Nasal cavity respiratory epithelium epithelial cell of viscerocranial mucosa (primary cell): ENCODE results near the gene CCR6. TPM values are rescaled to one million over a fixed set of nuclear protein-coding genes. Genes with fewer than 3 reads are reported as not detected.

ENCODE experiments used
- total RNA-seq: library from RNA; depleted of rRNA; stranded (reverse); fragments of >200 nt; gene quantifications from 2 replicates; pipeline ENCODE4 v1.2.3, GENCODE V29; 2014

Gene CCR6
- not detected in 2 replicates for total RNA-seq

DNA sequence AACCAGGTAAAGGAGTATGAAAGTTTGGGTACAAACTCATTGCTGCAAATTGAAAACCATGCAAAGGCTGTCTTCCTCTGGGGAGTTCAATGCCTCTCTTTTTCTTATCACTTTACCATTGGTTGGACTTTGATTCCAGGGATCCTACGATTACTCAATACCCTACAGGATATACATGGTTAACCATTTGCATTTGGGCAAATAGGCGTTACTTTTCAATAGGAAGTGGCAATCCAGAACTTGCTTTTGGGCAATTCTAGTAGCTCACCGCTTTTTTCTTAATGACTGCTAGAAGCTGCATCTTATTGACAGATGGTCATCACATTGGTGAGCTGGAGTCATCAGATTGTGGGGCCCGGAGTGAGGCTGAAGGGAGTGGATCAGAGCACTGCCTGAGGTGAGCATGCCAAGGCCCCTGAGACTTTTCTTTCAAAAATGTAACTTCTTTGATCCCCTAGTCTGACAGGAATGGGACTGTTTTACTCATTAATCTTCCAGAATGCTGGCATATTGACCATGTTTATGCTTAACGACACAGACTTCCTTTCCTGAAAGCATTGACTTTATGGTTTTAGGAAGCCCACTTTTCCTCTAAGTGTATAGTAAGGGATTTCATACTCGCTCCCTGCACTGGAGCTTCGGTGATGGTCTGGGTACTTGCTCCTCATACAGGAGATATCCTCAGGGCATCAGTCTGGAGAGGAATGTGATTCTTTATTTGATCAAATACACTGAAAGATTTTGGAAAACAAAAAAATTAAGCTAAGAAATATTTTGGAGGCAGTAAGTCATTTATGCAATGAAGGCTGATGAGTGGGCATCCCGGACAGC, at the start of gene CCR6:
Gene CCR6 (plus strand): TSS at position 270 of the 831 bp plus-strand sequence. CDS start 13,039 bp downstream, outside the sequence.

DNA sequence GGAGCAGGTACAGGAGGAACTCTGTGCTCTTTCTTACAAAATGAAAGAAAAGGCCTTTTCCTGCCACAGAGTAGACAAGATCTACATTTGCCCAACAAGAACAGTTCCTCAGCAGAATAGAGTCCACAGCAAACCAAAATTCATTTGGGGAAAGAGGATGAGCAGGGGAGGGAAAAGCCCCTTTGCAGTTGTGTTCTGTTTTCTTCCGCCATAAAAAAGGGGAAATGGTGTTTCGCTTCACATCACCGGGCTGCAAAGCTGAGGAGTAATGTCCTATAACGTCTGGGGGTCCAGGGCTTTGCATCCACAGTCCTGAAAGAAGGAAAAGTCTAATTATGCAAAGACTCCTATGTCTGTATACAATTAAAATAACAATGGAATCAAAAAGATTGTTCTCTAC, 35.0 kb downstream of the CCR6 start, which contains the start of gene GPR31:
Gene GPR31 (minus strand): TSS at position 118 of the 400 bp plus-strand sequence. CDS start 149 bp downstream, outside the sequence.

Other genes starting within 250 kb of the CCR6 start
- gene RNASET2, start 166.5 kb upstream of the CCR6 start, total RNA-seq: 9.9 and 28.0 TPM in 2 replicates
- 21.9 and 24.8 TPM in 2 replicates for gene CEP43, start 123.7 kb upstream of the CCR6 start, total RNA-seq
- not detected in 2 replicates for gene GPR31, start 34.9 kb downstream of the CCR6 start, total RNA-seq
- gene UNC93A, start 168.2 kb downstream of the CCR6 start, total RNA-seq: not detected in 2 replicates
- gene TTLL2, start 202.0 kb downstream of the CCR6 start, total RNA-seq: not detected in 2 replicates